Tibial nerve (tissue), 3 donors: ENCODE results near the gene ETV7.

Source experiments
- CTCF ChIP-seq, 5 experiments: fragments of 200-600 bp in 3 of 5; fragments of 450-650 bp in 2 of 5; sonication (generic) in 3 of 5; IDR thresholded peaks; one replicate each; pipeline ENCODE4 v1.5.1; 2016 to 2019; ENCODE audit warnings: antibody characterized with exemption in 5 of 5, mild to moderate bottlenecking in 3 of 5, moderate library complexity in 2 of 5
- POLR2A ChIP-seq, 2 donors: fragments of 450-650 bp; IDR thresholded peaks; one replicate each; pipeline ENCODE4 v1.6.1; 2017; ENCODE audit warnings: antibody characterized with exemption in 2 of 2, mild to moderate bottlenecking in 2 of 2, moderate library complexity in 2 of 2

- TF ChIP-seq CTCF (IDR thresholded peaks at IDR 0.05) (no peak), POLR2A (IDR thresholded peaks at IDR 0.05) (no peak)
Observed at GRCh38 chr6:36319821-36320220, 67.6 kb downstream of the ETV7 start.
